Fibroblast of skin of right quadriceps (primary cell): ENCODE data around the gene ZMPSTE24.
"Not testable (repeated sequence)": the region's sequence is repeated elsewhere in the genome, so short reads cannot be mapped to it uniquely, and the experiment has no call there.

Experiments used
- DNase-seq: peaks from one replicate; pipeline ENCODE4 v3.0.0-alpha.2; 2013

The ZMPSTE24 gene

GRCh38 chr1:40331403-40331802 lies 73.4 kb downstream of the ZMPSTE24 start:
- DNase-seq, result not testable (repeated sequence)

GRCh38 chr1:40332695-40333094 lies 74.7 kb downstream of the ZMPSTE24 start:
- no peak for DNase-seq

GRCh38 chr1:40337443-40337842 lies 79.4 kb downstream of the ZMPSTE24 start:
- DNase-seq, result no peak

- peak; percentile 67 for DNase-seq
Observed at GRCh38 chr1:40338745-40339419, 80.8 kb downstream of the ZMPSTE24 start.

GRCh38 chr1:40339420-40340323 lies 81.6 kb downstream of the ZMPSTE24 start:
- no peak for DNase-seq

- DNase-seq, result no peak
Observed at GRCh38 chr1:40341491-40342380, 83.7 kb downstream of the ZMPSTE24 start.

GRCh38 chr1:40342381-40342717 lies 84.3 kb downstream of the ZMPSTE24 start:
- DNase-seq, result not testable (repeated sequence)
